Activated T-helper 1 cell treated with anti-CD3 and anti-CD28 coated beads, Interleukin-12 subunit alpha, Interleukin-12 subunit beta, Interleukin-2, Interleukin-4 antibody, amounts not matched to agents 30 ng/mL and 10 ng/mL and 1 ng/mL, durations not matched to agents 14 hours and 24 hours and 36 hours (primary cell): ENCODE data around the gene SMYD2. TPM values are rescaled to one million over a fixed set of nuclear protein-coding genes. Genes with fewer than 3 reads are reported as not detected.

Source experiments
- DNase-seq: peaks from one replicate; pipeline ENCODE4 v3.0.0; 2021; ENCODE audit warnings: low spot score
- H3K27ac Mint-ChIP-seq: one replicate; pipeline ENCODE4 v1.8.0; 2021; ENCODE audit warnings: mild to moderate bottlenecking, mixed read lengths
- H3K27me3 Mint-ChIP-seq: one replicate; pipeline ENCODE4 v1.8.0; 2022; ENCODE audit warnings: mild to moderate bottlenecking, moderate library complexity, mixed read lengths; ENCODE audit not compliant: insufficient read depth
- H3K36me3 Mint-ChIP-seq: one replicate; pipeline ENCODE4 v1.8.0; 2021; ENCODE audit warnings: low read depth, mixed read lengths
- H3K4me1 Mint-ChIP-seq: one replicate; pipeline ENCODE4 v1.8.0; 2021; ENCODE audit warnings: low read depth, mixed read lengths
- H3K4me3 Mint-ChIP-seq: one replicate; pipeline ENCODE4 v1.8.0; 2021; ENCODE audit warnings: mild to moderate bottlenecking, moderate library complexity, mixed read lengths
- H3K9me3 Mint-ChIP-seq: one replicate; pipeline ENCODE4 v1.8.0; 2021; ENCODE audit warnings: mixed read lengths
- intact Hi-C: fragments of 100-400 bp; cut with micrococcal nuclease; formaldehyde crosslinking; loops from one replicate; pipeline ENCODE4 v1.15.1; 2024
- total RNA-seq: library from RNA; stranded (reverse); gene quantifications from 2 replicates; pipeline ENCODE4 v1.2.3, GENCODE V29; 2022

Gene SMYD2
- total RNA-seq, 1 donor from 2014 or later: 25.7 TPM

- Mint-ChIP-seq H3K27me3 (no peaks in the 10 kb centered on the region), H3K36me3 (peaks cover 7% of the 10 kb centered on the region), H3K4me3 (no peak overlapping the region), H3K4me1 (peaks cover 3% of the 10 kb centered on the region), H3K9me3 (no peaks in the 10 kb centered on the region), H3K27ac (no peak overlapping the region)
- intact Hi-C loops: loop anchor here (2.0 kb wide), 1 partner anchor 26 kb away; no protein-coding TSS in a partner anchor
- DNase-seq: no peak
Observed at GRCh38 chr1:214317300-214317699, 36.3 kb downstream of the SMYD2 start.

- H3K27ac Mint-ChIP-seq: no peak overlapping the region
- intact Hi-C loops: loop anchor here (2.0 kb wide), 1 partner anchor 27 kb away; no protein-coding TSS in a partner anchor
- no peaks in the 10 kb centered on the region for H3K27me3 Mint-ChIP-seq
- no peak overlapping the region for H3K4me3 Mint-ChIP-seq
- H3K4me1 Mint-ChIP-seq: no peaks in the 10 kb centered on the region
- DNase-seq: no peak
- H3K36me3 Mint-ChIP-seq: peaks cover 7% of the 10 kb centered on the region
- H3K9me3 Mint-ChIP-seq: no peaks in the 10 kb centered on the region
Observed at GRCh38 chr1:214317734-214318133, 36.8 kb downstream of the SMYD2 start.

- no peak for DNase-seq
- Mint-ChIP-seq H3K9me3 (no peaks in the 10 kb centered on the region), H3K4me3 (no peak overlapping the region), H3K4me1 (no peaks in the 10 kb centered on the region), H3K36me3 (peaks cover 7% of the 10 kb centered on the region), H3K27me3 (no peaks in the 10 kb centered on the region), H3K27ac (no peak overlapping the region)
- intact Hi-C loops: no loop called here
Observed at GRCh38 chr1:214318356-214318755, 37.4 kb downstream of the SMYD2 start.

GRCh38 chr1:214318956-214319736 is 38.2 kb downstream of the SMYD2 start:
- no peak overlapping the region for H3K27ac Mint-ChIP-seq
- H3K4me1 Mint-ChIP-seq: no peaks in the 10 kb centered on the region

DNA sequence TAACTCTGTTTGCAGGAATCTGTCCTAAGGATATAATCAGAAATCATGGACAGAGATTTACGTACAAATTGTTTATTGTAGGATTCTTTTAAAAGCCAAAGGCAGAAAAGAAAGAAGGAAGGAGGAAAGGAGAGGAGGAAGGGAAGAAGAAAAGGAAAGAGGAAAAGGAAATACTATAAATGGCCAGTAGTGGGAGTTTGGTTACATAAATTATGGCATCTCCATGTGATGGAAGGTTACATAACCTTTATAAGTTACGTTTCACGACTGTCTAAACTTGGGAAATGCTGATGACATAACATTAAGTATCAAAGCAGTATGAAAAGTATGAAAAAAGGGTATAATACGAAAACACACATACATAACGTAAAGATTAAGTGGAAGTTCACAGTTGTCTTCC is 39.0 kb downstream of the SMYD2 start:
- DNase-seq: no peak
- Mint-ChIP-seq H3K4me3 (no peak overlapping the region), H3K36me3 (peaks cover 3% of the 10 kb centered on the region), H3K27ac (no peak overlapping the region), H3K9me3 (no peaks in the 10 kb centered on the region), H3K27me3 (no peaks in the 10 kb centered on the region), H3K4me1 (no peaks in the 10 kb centered on the region)
- intact Hi-C loops: no loop called here

More at GRCh38 chr1:214318956-214319736, 38.2 kb downstream of the SMYD2 start:
- no peak overlapping the region for H3K4me3 Mint-ChIP-seq
- H3K27me3 Mint-ChIP-seq: no peaks in the 10 kb centered on the region
- intact Hi-C loops: no loop called here
- H3K9me3 Mint-ChIP-seq: no peaks in the 10 kb centered on the region
- H3K36me3 Mint-ChIP-seq: peaks cover 4% of the 10 kb centered on the region
- DNase-seq: no peak

- H3K27me3 Mint-ChIP-seq: no peaks in the 10 kb centered on the region
- no peaks in the 10 kb centered on the region for H3K9me3 Mint-ChIP-seq
- no peaks in the 10 kb centered on the region for H3K4me1 Mint-ChIP-seq
- H3K4me3 Mint-ChIP-seq: no peak overlapping the region
- H3K27ac Mint-ChIP-seq: no peak overlapping the region
- peaks cover 4% of the 10 kb centered on the region for H3K36me3 Mint-ChIP-seq
- no peak for DNase-seq
- intact Hi-C loops: no loop called here
Observed at GRCh38 chr1:214321705-214322453, 40.9 kb downstream of the SMYD2 start.

DNA sequence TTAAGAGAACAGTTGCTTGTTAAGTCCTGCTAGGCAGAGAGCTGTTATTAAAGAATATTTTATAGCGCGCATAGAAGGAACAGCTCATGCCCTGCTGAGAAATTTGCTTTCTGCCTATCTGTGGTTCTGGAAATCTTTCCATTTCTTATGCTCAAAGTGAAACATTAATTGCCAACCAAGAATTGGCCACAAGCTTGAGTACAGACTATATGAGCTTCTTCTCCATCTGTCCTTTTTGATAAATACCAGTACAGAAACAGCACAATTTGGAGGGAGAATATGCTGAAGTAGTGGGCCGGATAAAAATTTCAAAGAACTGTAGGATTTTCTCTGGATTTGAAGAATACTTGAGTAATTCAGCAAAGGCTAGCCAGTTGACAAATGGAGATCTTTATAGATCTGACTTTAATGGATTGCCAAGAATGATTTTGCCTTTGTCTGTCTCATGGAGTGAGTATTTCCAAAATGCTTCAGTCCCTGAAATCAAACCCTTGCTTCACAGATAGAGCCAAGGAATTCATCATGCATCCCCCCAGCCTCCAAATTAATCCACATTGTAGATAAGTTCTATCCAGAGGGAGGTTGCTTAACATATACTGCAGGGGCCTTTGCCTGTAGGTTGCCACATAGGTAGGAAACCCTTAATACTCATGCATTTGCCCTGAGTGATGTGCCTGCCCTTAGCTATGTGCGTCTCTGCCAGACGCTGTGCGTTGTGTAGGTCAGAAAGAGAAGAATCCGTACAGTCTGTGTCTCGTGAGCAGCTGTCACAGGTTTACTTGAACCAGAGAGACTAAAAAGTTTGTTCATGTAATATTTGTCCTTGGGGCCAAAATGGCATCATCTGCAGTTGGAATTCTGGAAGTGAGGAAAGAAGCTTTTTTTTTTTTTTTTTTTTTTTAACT is 44.2 kb downstream of the SMYD2 start:
- H3K4me3 Mint-ChIP-seq: no peak overlapping the region
- H3K4me1 Mint-ChIP-seq: no peaks in the 10 kb centered on the region
- no peak for DNase-seq
- H3K27ac Mint-ChIP-seq: no peak overlapping the region
- no peaks in the 10 kb centered on the region for H3K9me3 Mint-ChIP-seq
- peaks cover 5% of the 10 kb centered on the region for H3K36me3 Mint-ChIP-seq
- intact Hi-C loops: loop anchor here (5.0 kb wide), 1 partner anchor 1083 kb away; no protein-coding TSS in a partner anchor
- no peaks in the 10 kb centered on the region for H3K27me3 Mint-ChIP-seq

DNA sequence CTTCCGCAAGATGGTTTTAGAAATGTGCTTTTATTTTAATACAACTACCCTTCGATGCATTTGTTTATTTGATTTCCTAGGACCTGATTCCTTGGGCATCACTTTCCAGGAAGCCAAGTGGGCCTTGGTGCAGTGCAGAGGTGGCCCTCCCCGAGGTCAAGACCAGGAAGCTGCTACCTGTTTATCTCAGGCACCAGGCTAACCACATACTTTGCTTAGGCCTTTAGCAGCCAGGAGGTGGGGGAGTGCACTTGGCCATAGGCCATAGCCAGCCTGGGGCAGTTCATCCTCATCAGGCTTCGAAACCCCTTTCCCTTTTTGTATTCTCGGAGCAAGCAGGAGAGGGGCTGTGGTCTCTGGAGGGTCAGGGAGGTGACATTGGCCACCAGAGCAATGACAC is 45.4 kb downstream of the SMYD2 start:
- Mint-ChIP-seq H3K27ac (no peak overlapping the region), H3K4me1 (no peaks in the 10 kb centered on the region), H3K4me3 (no peak overlapping the region), H3K36me3 (peaks cover 5% of the 10 kb centered on the region), H3K9me3 (no peaks in the 10 kb centered on the region), H3K27me3 (no peaks in the 10 kb centered on the region)
- no peak for DNase-seq
- intact Hi-C loops: loop anchor here (5.0 kb wide), 1 partner anchor 1084 kb away; no protein-coding TSS in a partner anchor

GRCh38 chr1:214327514-214327913 is 46.6 kb downstream of the SMYD2 start:
- Mint-ChIP-seq H3K9me3 (no peaks in the 10 kb centered on the region), H3K4me3 (no peak overlapping the region), H3K27me3 (no peaks in the 10 kb centered on the region), H3K4me1 (peaks cover 5% of the 10 kb centered on the region), H3K36me3 (peaks cover 7% of the 10 kb centered on the region), H3K27ac (no peak overlapping the region)
- no peak for DNase-seq
- intact Hi-C loops: loop anchor here (5.0 kb wide), 1 partner anchor 1085 kb away; no protein-coding TSS in a partner anchor

DNA sequence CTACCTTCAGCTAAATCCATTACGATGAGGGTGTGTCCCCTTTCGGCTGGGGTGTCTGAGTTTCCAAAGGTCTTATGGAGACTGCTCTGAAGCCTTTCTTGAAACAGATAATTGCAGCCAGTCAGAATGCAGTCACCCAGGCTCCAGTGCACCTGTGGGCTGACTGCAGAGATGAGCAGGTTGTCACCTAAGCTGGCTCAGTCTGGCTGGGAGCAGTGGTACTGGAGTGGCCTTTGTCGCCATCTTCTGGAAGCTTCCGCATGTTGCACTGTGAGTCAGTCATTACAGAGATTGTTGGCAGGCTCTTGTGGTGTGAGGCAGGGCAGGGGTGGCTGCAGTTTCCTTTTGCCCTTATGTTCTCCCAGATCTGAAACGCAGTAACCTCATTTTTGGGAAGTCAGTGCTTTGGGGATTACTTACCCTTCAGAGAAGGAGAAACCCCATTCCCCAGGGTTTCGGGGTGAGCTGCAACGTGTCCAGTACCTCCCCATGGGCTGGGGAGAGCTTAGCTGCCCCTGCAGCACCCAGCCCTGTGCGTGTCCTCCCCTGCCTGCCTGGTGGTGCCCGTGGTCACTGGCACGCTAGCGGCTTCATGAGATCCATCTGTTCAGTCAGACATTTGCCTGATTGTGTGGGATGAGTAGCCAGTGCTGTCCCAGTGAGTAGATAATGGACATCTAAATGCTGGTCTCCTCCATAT is 48.0 kb downstream of the SMYD2 start:
- intact Hi-C loops: loop anchor here (1.0 to 5.0 kb wide), 4 partner anchors 68 to 1087 kb away; no protein-coding TSS in a partner anchor
- no peak overlapping the region for H3K4me3 Mint-ChIP-seq
- no peaks in the 10 kb centered on the region for H3K27me3 Mint-ChIP-seq
- peaks cover 15% of the 10 kb centered on the region for H3K4me1 Mint-ChIP-seq
- peak; percentile 68 for DNase-seq
- no peak overlapping the region for H3K27ac Mint-ChIP-seq
- H3K36me3 Mint-ChIP-seq: peaks cover 7% of the 10 kb centered on the region
- no peaks in the 10 kb centered on the region for H3K9me3 Mint-ChIP-seq

GRCh38 chr1:214329470-214330220 is 48.7 kb downstream of the SMYD2 start:
- no peak overlapping the region for H3K27ac Mint-ChIP-seq
- intact Hi-C loops: loop anchor here (2.0 to 5.0 kb wide), 3 partner anchors 47 to 1087 kb away; partner anchors contain the start of gene SMYD2
- no peak for DNase-seq
- H3K4me3 Mint-ChIP-seq: no peak overlapping the region
- H3K9me3 Mint-ChIP-seq: no peaks in the 10 kb centered on the region
- no peaks in the 10 kb centered on the region for H3K27me3 Mint-ChIP-seq
- peaks cover 16% of the 10 kb centered on the region for H3K4me1 Mint-ChIP-seq
- peaks cover 9% of the 10 kb centered on the region for H3K36me3 Mint-ChIP-seq
